HG03571 (cell line): ENCODE data around the gene LRRC51.
"Not testable (repeated sequence)": the region's sequence is repeated elsewhere in the genome, so short reads cannot be mapped to it uniquely, and the experiment has no call there.

Experiments
- ATAC-seq: cut with Tn5 transposase; IDR thresholded peaks from one replicate; pipeline ENCODE4 v1.9.1; 2021; ENCODE audit not compliant: unreplicated experiment

Gene LRRC51

GRCh38 chr11:72103754-72104167, 23.1 kb downstream of the LRRC51 start:
- no peak for ATAC-seq

- ATAC-seq, result no peak
These were observed 25.2 kb downstream of the LRRC51 start, which contains the start of gene TOMT for GRCh38 chr11:72105888-72106287. Gene TOMT (plus strand): TSS chr11:72105924. CDS start chr11:72105952, 28 bp downstream.

GRCh38 chr11:72111300-72112142, 30.9 kb downstream of the LRRC51 start:
- ATAC-seq, result no peak

GRCh38 chr11:72112143-72112977, 31.7 kb downstream of the LRRC51 start, which contains the start of gene ANAPC15:
Gene ANAPC15 (minus strand): TSS chr11:72112695. CDS start chr11:72111276, 1,419 bp downstream.
- ATAC-seq, result peak; percentile 79

GRCh38 chr11:72112978-72113808, 32.5 kb downstream of the LRRC51 start:
- no peak for ATAC-seq

- no peak for ATAC-seq
These were observed 33.9 kb downstream of the LRRC51 start for GRCh38 chr11:72114570-72114969.

GRCh38 chr11:72116019-72116755, 35.5 kb downstream of the LRRC51 start:
- no peak for ATAC-seq

DNA sequence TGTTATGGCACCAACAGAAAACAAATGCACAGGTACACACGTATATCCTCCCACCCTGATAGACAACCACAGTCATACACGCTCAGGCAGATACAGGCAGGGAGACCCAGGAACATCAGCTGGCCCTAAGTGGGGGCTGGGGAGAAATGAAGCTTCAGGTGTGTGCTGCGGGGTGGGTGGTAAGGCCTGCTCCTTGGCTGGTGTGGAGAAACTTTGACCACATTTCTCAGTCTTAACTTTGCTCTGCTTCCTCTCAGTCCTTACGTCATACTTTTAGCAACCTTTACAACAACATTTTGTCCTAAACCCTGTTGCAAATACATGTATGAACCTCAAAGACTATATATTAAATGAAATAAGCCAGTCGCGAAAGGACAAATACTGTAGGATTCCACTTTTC, 38.5 kb downstream of the LRRC51 start:
- no peak for ATAC-seq

- ATAC-seq, result no peak
These were observed 40.3 kb downstream of the LRRC51 start for GRCh38 chr11:72120930-72121329.

- ATAC-seq, result no peak
These were observed 42.0 kb downstream of the LRRC51 start for GRCh38 chr11:72122607-72123006.

GRCh38 chr11:72123117-72123653, 42.5 kb downstream of the LRRC51 start:
- no peak for ATAC-seq

DNA sequence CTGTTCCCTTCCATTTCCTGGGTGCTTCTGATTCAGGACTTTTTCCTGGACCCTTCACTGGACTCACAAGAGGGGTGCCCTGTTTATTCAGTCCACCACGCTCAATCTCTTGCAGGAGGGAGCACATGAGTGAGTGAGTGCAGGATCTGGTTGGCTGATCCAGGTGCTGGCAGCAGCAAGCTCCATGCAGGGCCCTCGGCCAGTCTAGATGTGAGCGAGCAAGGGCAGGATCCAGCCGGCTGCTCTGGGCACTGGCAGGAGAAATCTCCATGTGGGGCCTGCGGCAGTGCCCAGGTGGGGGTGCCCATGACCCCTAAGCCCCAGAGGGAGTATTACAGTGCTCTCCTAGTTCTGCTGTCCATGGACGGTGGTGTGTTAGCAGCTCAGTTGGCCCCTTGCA, 43.4 kb downstream of the LRRC51 start:
- ATAC-seq, result no peak

GRCh38 chr11:72125956-72126355, 45.3 kb downstream of the LRRC51 start:
- ATAC-seq, result no peak

DNA sequence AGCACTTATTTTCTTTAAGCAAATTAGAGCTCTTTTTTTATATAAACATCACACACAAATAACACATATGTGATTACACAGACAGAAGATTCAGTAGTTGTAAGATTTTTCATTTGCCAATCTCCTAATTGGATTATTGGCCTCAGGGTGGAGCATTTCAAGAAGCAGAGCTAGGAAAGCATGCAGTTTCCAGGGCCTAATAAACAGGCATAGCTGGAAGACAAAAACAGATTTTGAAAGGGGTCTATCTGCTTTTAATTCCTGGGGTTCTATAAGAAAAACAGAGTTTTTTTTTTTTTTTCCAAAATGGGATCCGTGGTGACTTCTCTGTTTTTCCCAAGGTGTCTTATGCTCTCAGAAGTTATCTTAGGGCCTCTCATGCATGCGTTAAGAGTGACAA, 47.3 kb downstream of the LRRC51 start:
- ATAC-seq, result no peak

DNA sequence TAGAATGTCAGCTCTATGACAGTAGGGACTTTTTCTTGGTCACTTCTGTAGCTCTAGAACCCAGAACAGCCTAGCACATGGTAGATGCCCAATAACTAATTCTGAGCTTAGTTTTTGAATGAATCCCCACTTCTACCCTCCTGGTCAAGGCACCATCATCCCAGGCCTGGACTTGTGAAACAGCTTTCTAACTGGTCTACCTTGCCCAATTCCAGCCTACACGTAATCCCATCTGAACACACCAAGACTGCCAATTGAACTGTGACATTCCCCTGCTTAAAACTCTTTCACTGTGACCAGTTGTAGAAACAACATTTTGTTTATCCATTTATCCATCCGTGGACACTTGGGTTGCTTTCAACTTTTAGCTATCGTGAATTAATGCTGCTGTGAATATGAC, 48.7 kb downstream of the LRRC51 start:
- no peak for ATAC-seq

- ATAC-seq, result no peak
These were observed 52.0 kb downstream of the LRRC51 start for GRCh38 chr11:72132646-72133045.

DNA sequence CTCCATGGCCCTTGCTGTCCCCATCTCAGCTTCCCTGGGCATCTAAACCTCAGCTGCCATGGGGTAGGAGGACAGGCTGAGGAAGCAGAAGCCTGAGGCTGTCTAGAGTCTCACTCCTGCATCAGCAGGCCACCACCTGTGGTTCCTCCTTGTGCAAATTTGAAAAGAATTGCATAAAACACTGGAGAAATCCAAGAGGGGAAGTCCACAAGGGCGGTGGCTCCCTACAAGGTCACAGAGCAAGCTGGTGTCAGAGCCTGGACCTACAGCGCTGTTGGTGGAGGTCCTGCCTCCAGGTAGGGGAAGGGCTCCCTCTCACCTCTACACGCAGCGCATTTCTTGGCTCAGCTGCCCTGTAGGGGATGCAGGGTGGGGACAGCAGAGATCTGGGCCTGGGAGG, 54.8 kb downstream of the LRRC51 start, which contains the start of gene FOLR3:
TSS of gene FOLR3 (plus strand) at position 253 of the 400 bp plus-strand sequence. CDS start 228 bp downstream, outside the sequence.
- not testable (repeated sequence) for ATAC-seq

- ATAC-seq, result no peak
These were observed 55.4 kb downstream of the LRRC51 start for GRCh38 chr11:72135891-72136683.

- no peak for ATAC-seq
These were observed 56.1 kb downstream of the LRRC51 start for GRCh38 chr11:72136684-72137262.
